ENCODE data around the gene FBXO36.

GRCh38 chr2:229879191-229879950 is 42.9 kb upstream of the FBXO36 start:
- TF ChIP-seq REST (IDR thresholded peaks at IDR 0.05; ENCODE audit: unreplicated experiment), result no peak
- TF ChIP-seq ZNF331 (CRISPR knock-in tag; IDR thresholded peaks at IDR 0.05; ENCODE audit: low read depth), result no peak
- no peak for TF ChIP-seq POLR2AphosphoS5 (IDR thresholded peaks at IDR 0.05; ENCODE audit: low read depth)
- no peak for TF ChIP-seq CTCF (conservative IDR thresholded peaks at IDR 0.05; ENCODE audit: low read depth in 2 of 2)
- TF ChIP-seq EZH2 (IDR thresholded peaks at IDR 0.05; ENCODE audit: low read depth, unreplicated experiment), result no peak
- TF ChIP-seq JUNB (IDR thresholded peaks at IDR 0.05; ENCODE audit: unreplicated experiment), result no peak
- no peak for TF ChIP-seq EZH2phosphoT487 (IDR thresholded peaks at IDR 0.05; ENCODE audit: unreplicated experiment)
- no peak for TF ChIP-seq STAT1 (IDR thresholded peaks at IDR 0.05; ENCODE audit: unreplicated experiment)
- TF ChIP-seq NANOG (IDR thresholded peaks at IDR 0.05; ENCODE audit: borderline replicate concordance), result no peak
